Stimulated activated CD4-positive, alpha-beta T cell treated with anti-CD3 and anti-CD28 coated beads, Interleukin-2, amount 100 ng/mL, for 24 hours (primary cell): Measurements from ENCODE around the gene PROCA1.

Experiments used
- DNase-seq, 2 donors: peaks; one replicate each; pipeline ENCODE4 v3.0.0-alpha.2; 2020

The PROCA1 gene

GRCh38 chr17:28705728-28706334, 5.9 kb downstream of the PROCA1 start:
- no peak for DNase-seq

GRCh38 chr17:28705074-28705659, 6.5 kb downstream of the PROCA1 start:
- no peak for DNase-seq

GRCh38 chr17:28704219-28704858, 7.3 kb downstream of the PROCA1 start:
- DNase-seq, result no peak

GRCh38 chr17:28703552-28704218, 8.0 kb downstream of the PROCA1 start:
- DNase-seq, result no peak

GRCh38 chr17:28702752-28703150, 8.9 kb downstream of the PROCA1 start:
- no peak for DNase-seq

GRCh38 chr17:28702026-28702751, 9.5 kb downstream of the PROCA1 start:
- no peak for DNase-seq

DNA sequence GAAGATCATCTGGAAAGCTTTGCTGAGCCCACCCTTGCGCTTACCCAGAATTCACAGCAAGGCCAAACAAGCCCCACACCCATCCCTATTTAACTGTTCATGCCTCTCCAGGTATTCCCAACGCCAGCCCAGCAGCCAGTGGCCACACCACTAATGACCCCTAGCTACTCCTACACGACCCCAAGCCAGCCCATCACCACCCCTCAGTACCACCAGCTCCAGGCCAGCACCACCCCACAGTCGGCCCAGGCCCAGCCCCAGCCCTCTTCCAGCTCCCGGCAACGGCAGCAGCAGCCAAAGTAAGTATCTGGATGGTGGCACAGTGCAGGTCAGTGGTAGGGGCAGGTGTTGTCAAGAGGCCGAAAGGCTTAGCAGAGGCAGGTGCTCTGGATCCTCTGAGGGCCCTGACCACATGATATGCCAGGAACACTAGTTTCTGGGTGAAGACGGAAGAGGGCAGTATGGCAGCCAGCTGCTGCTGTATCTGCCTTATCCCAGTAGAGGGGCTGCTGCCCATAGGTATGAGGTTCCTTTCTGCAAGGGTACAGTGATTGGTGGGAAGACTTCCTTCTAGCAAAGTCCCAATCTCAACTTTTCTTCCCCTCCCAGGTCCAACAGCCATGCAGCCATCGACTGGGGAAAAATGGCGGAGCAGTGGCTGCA, 10.7 kb downstream of the PROCA1 start:
- no peak for DNase-seq

- DNase-seq, result no peak
These were observed 11.4 kb downstream of the PROCA1 start for GRCh38 chr17:28700278-28700677.

DNA sequence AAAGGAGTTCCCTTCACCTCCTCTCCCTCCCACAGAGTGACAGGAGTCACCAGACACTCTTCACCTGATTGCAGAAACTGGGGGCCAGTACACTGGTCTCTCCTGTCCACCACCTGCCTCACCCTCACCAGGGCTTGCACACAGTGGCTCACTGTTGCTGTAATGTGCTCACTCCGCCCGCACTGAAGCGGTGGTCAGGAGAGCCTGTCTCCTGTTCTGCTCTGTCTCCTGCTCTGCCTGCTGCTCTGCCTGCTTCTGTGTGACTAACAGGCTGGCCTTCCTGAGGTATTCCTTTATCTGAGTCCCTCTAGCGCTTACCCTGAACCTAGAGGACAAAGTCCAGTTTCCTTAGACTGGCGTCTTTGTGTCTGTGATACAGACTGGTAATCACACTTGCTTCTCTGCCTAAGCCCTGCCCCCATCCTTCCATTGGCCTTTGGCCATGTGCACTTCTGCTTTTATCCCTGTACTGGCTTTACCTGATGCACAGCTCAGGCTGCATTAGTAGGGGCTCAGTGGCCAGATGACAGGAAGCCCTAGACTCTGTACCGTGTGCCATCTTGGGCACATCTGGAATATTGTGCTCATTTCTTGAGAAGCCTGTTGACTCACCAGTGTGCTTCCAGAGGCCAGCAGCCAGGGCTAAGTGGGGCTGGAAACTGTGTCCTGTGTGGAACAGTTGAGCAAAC, 13.3 kb downstream of the PROCA1 start:
- peak in 1 of 2 donors; percentile 22 for DNase-seq

GRCh38 chr17:28693869-28694268, 17.8 kb downstream of the PROCA1 start:
- no peak for DNase-seq

DNA sequence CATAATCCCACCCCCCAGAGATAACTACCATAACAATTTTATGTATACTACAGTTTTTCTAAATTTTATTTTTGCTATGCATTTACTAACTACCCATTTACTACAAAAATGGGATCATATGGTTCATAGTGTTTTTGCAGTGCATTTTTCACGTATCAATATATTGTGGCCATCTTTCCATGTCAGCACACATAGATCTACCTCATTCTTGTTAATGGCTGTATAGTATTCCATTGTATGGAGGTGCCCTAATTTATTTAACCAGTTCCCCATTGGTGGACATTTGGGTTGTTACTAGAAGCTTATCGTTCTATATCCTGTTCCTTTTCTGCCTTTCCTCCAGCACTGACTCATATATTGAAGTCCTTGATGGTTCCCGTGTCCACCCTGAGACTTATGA, 22.7 kb downstream of the PROCA1 start:
- DNase-seq, result no peak

DNA sequence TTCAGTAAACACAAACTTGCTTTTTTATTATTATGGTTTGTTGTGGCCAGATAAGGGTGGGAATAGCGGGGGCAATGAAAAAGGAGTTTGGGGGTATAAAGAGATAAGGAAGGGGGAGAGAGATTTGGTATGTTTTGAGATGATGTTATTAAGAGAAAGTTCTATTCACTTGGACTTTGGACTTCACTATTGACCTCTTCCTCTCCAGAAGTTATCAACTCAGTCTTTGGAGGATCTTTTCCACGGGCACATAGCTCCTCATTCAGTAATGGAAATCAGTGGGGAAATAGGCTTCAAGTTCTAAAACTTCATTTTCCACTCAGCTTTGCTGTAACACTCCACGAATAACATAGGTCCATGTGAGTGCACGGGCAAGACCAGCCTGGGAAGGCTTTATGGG, 23.2 kb downstream of the PROCA1 start:
- DNase-seq, result no peak

DNA sequence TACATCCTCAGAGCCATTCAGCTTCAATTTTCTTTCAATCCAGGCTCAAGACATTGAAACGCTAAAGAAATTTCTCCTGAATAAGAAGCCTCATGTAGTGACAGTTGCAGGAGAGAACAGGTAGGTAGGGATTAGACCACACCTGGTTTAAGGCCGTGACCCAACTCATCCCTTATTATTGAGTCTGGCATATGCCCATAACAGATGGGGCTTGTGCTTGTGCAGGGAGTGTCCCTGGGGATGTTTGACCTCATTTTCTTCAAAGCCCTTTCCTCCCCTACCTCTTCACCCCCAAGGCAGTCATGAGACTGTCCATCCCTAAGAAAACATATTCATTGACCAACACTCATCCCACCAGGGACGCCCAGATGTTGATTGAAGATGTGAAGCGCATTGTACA, 25.4 kb downstream of the PROCA1 start:
- no peak for DNase-seq

- no peak for DNase-seq
These were observed 26.3 kb downstream of the PROCA1 start for GRCh38 chr17:28685366-28685765.

DNA sequence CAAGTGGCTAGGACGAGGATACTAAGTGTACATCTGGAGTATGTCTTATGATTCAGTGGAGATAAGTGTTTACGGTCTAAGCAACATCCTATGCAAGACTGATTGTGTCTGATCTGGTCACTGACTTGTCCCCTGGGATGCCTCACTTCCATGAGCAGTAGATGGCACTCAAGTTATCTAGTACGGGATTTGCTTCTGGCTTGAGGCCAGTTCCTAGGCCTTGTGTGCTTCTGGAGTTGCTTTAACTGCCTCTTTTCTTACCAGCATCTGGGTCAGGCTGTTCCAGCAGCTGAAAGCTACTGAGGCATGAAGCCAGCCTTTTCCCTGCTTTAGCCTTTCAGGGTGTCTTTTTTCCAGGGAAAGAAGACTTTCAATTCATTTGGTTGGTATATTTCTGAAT, 26.7 kb downstream of the PROCA1 start:
- no peak for DNase-seq

- DNase-seq, result no peak
These were observed 29.0 kb downstream of the PROCA1 start for GRCh38 chr17:28682655-28683054.

DNA sequence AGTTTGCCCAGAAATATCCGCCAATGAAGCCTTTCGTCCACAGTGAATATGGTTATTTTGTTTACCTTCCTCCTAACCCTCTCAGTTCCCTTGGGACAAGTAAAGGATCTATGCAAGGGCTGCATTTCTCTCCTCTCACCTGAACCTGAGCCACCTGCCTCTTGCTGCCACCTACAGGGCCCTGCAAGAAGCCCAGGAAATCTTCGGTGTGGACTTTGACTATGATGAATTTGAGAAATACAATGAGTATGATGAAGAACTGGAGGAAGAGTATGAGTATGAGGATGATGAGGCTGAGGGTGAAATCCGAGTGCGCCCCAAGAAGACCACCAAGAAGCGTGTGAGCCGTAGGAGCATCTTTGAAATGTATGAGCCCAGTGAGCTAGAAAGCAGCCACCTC, 35.7 kb downstream of the PROCA1 start:
- DNase-seq, result no peak

DNA sequence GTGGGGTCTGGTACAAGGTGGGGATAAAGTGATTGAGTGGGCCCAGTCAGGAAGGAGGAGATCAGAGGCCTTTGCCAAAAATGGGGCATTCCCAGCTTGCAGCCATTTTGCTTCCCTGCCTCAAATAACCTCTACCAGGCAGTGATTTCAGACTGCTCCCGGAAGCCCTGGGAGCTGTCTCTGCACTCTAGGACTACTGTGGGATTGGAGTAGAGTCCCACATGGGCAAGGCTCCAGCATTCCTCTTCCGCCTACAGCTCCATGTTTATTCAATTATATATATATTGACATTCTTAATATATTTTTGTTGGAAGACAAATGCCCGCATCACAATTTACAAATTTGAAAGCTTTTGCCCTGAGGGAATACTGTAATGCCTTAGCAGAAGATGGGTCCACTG, 36.2 kb downstream of the PROCA1 start:
- no peak for DNase-seq

GRCh38 chr17:28669918-28670317, 41.8 kb downstream of the PROCA1 start:
- DNase-seq, result no peak

DNA sequence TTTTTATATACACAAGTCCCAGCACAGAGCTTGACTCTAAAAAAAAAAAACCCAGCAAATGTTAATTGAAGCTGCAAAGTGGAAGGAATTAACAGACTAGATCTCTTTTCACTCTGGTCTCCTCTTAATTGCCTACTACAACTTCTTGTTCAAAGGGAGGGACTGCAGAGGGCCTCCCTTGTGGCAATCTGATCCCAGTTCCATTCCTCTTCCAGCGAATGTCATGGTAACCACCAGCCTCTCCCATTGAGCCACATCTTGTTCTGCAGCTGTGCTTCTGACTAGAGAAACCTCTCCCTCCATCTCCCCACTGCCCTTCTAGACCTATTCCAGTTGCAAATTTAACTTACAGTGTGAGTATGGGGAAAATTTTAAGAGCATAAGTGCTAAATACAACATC, 43.8 kb downstream of the PROCA1 start:
- DNase-seq, result no peak

DNA sequence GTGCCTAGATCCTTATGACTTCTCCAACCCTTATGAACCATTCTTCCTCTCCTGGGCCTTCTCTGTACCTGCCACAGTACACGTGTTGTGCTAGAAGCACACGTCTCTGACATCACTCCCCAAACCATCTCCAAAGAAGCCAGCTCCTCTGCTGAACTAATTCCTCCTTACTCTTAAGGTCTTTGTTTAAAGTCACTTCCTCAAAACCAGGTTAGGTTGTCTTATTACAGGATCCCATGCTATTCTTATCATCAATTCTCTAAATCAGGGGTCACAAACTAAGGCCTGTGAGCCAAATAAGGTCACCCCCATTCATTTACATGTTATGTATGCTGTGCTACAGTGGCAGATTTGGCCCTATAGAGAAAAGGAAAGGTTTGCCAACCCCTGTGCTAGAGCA, 45.7 kb downstream of the PROCA1 start:
- no peak for DNase-seq

GRCh38 chr17:28663723-28664122, 48.0 kb downstream of the PROCA1 start:
- DNase-seq, result no peak

DNA sequence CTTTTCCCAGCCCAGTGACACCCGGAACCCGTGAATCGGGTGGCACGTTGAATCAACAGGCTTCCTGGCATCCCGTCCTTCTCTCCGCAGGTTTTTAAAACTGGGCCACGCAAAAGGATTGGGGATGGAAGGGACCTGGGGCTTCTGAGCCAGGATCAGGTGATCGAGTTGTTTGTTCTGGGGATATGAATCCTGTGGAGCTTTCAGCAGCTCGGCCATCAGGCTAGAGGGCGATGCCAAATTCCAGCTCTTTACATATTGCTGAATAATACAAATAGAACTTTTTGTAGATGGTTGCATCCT, 49.2 kb downstream of the PROCA1 start:
- DNase-seq, result no peak
